Transverse colon (tissue), 4 donors: Measurements from ENCODE around the gene TRAIP. TPM values are rescaled to one million over a fixed set of nuclear protein-coding genes. Genes with fewer than 3 reads are reported as not detected.

Experiments used
- DNase-seq: peaks from one replicate; pipeline ENCODE4 v3.0.0-alpha.2; 2019
- H3K27ac ChIP-seq, 4 donors: fragments of 200-600 bp; sonication (generic); 2 replicates each; pipeline ENCODE4 v1.5.1; 2016 to 2018; ENCODE audit warnings: inconsistent platforms in 4 of 4
- H3K27me3 ChIP-seq: fragments of 200-600 bp; sonication (generic); 2 replicates; pipeline ENCODE4 v1.5.1; 2017; ENCODE audit warnings: inconsistent platforms
- H3K36me3 ChIP-seq, 4 donors: fragments of 200-600 bp; sonication (generic); 2 replicates each; pipeline ENCODE4 v1.5.1; 2017 to 2019; ENCODE audit warnings: inconsistent platforms in 4 of 4
- H3K4me1 ChIP-seq, 4 donors: fragments of 200-600 bp; sonication (generic); 2 replicates each; pipeline ENCODE4 v1.5.1; 2017 to 2020; ENCODE audit warnings: inconsistent platforms in 4 of 4
- H3K4me3 ChIP-seq, 4 donors: fragments of 200-600 bp; sonication (generic); 1 replicate in 1 of 4; 2 replicates in 3 of 4; pipeline versions ENCODE4 v1.5.1 to v1.6.1; 2017 to 2019; ENCODE audit warnings: inconsistent platforms in 4 of 4
- H3K9me3 ChIP-seq, 2 donors: fragments of 200-600 bp; sonication (generic); 2 replicates each; pipeline ENCODE4 v1.5.1; 2017 to 2019; ENCODE audit warnings: inconsistent platforms in 2 of 2
- EP300 ChIP-seq: sonication (generic); formaldehyde crosslinking; IDR thresholded peaks from one replicate; pipeline ENCODE4 v1.6.1; 2017; ENCODE audit warnings: antibody characterized with exemption, low read depth
- POLR2A ChIP-seq: fragments of 450-650 bp; IDR thresholded peaks from one replicate; pipeline ENCODE4 v1.6.1; 2016; ENCODE audit warnings: antibody characterized with exemption, mild to moderate bottlenecking, moderate library complexity
- POLR2AphosphoS5 ChIP-seq, 3 donors: sonication (generic); formaldehyde crosslinking; IDR thresholded peaks; one replicate each; pipeline ENCODE4 v1.6.1; 2016; ENCODE audit warnings: antibody characterized with exemption in 3 of 3
- WGBS, 2 donors: methylation state at CpG; one replicate each; pipeline ENCODE4 v1.1.5; 2018; ENCODE audit warnings: low coverage in 1 of 2; 5-methylcytosine and 5-hydroxymethylcytosine counted together
- in situ Hi-C, 4 donors: fragments of 200-750 bp; cut with MboI; loops; one replicate each; pipeline versions ENCODE4 v1.15.0 to v1.15.1; 2017; ENCODE audit warnings: low sequenced_read_pairs in 3 of 4, low pct_ligation_motif_present in 1 of 4, low pct_unique_long_range_greater_than_20kb in 1 of 4
- intact Hi-C: fragments of 100-400 bp; cut with DNase I; formaldehyde crosslinking; loops from one replicate; pipeline ENCODE4 v1.15.1; 2023; ENCODE audit warnings: low total_unique reads
- total RNA-seq, 4 donors: library from RNA; depleted of rRNA; stranded (reverse); fragments of >200 nt; gene quantifications; one replicate each; pipeline ENCODE4 v1.1.0, GENCODE V29; 2016
- TF ChIP-seq, protein P1 (sequence below), 5 experiments: fragments of 200-600 bp in 3 of 5; fragments of 450-650 bp in 2 of 5; sonication (generic) in 3 of 5; IDR thresholded peaks; 1 replicate in 2 of 5; 2 replicates in 3 of 5; pipeline ENCODE4 v1.5.1; 2016 to 2017; ENCODE audit warnings: antibody characterized with exemption in 5 of 5, inconsistent platforms in 3 of 5, mild to moderate bottlenecking in 2 of 5, moderate library complexity in 1 of 5

Gene TRAIP
- total RNA-seq, 4 donors from 2014 or later = 1.2 to 1.7 (median 1.6) TPM

DNA sequence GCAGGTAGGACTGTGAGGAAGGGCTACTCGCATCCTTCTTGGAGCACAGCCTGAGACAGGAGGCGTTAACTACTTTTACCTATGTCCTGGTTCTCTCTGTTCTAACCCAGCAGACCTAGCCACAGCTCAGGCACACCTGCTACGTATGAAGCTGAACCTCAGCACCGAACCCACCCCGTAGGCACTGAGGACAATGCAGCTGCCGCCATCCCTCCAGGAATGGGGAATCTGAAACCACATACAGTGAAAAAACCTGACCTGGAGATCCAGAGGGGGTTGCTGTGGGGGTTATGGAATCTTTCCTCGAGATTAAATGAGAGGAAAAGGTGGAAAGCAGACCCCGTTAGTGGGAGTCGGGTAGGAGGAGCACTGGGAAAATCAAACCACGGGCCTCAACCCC, 32.9 kb upstream of the TRAIP start:
- intact Hi-C loops = no loop called here
- in situ Hi-C loops = no loop called here
- Histone ChIP-seq H3K36me3 (no peaks in the 10 kb centered on the region), H3K4me1 (no peaks in the 10 kb centered on the region), H3K27me3 (no peaks in the 10 kb centered on the region), H3K4me3 (no peak overlapping the region), H3K27ac (no peak overlapping the region), H3K9me3 (no peaks in the 10 kb centered on the region)
- DNase-seq = no peak
- 60 to 85% methylated on average over 1 to 10 of the region's 10 CpGs for WGBS, 2 donors
- no peak for TF ChIP-seq EP300
- no peak for TF ChIP-seq POLR2A
- TF ChIP-seq, protein P1, sequence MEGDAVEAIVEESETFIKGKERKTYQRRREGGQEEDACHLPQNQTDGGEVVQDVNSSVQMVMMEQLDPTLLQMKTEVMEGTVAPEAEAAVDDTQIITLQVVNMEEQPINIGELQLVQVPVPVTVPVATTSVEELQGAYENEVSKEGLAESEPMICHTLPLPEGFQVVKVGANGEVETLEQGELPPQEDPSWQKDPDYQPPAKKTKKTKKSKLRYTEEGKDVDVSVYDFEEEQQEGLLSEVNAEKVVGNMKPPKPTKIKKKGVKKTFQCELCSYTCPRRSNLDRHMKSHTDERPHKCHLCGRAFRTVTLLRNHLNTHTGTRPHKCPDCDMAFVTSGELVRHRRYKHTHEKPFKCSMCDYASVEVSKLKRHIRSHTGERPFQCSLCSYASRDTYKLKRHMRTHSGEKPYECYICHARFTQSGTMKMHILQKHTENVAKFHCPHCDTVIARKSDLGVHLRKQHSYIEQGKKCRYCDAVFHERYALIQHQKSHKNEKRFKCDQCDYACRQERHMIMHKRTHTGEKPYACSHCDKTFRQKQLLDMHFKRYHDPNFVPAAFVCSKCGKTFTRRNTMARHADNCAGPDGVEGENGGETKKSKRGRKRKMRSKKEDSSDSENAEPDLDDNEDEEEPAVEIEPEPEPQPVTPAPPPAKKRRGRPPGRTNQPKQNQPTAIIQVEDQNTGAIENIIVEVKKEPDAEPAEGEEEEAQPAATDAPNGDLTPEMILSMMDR (IDR thresholded peaks at IDR 0.05) = no peak
- TF ChIP-seq POLR2AphosphoS5 (IDR thresholded peaks at IDR 0.05) = no peak

DNA sequence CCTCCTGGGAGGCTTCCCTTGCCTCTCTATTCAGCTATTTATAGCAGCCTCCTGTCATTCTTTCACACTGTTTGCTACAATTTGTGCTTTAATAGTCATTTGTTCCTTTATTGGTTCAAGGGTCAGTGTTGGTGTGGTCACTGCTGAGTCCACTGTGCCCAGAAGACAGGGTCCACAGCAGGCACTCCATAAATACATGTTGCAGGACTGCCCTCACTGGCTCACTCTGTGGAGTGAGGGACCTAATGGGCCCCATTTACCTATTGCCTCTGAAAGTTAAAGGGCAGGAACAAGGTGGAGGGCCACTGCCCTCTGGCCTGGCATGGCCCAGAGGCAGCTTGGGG, 30.5 kb upstream of the TRAIP start:
- DNase-seq = no peak
- TF ChIP-seq POLR2AphosphoS5 (IDR thresholded peaks at IDR 0.05) (no peak), POLR2A (no peak), EP300 (no peak)
- TF ChIP-seq, protein P1 (IDR thresholded peaks at IDR 0.05) = no peak
- Histone ChIP-seq H3K4me3 (no peak overlapping the region), H3K4me1 (peaks cover 0 to 2% (median 1%) of the 10 kb centered on the region in 4 donors), H3K27ac (no peak overlapping the region), H3K9me3 (no peaks in the 10 kb centered on the region), H3K36me3 (no peaks in the 10 kb centered on the region), H3K27me3 (no peaks in the 10 kb centered on the region)
- in situ Hi-C loops (no loop called here), intact Hi-C loops (no loop called here)

DNA sequence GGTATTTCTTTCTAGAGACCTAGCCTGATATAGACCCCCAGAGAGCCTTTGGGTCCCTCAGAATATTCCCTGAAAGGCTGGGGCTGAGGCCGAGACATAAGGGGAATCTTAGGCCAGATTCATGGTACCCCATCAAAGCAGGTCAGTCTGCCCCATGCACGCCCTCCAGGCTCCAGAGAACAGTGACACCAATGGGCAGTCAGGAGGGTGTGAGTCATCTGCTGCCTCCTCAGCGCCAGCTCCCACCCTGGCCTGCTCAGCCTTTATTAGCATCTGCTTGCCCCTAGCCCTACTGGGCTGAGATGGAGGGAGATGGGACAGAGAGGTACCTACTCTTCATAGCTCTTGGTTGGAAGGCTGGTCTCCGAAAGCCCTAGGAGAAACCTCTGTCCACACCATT, 27.6 kb upstream of the TRAIP start:
- no peak for DNase-seq
- intact Hi-C loops (no loop called here), in situ Hi-C loops (no loop called here)
- no peaks in the 10 kb centered on the region for H3K27me3 ChIP-seq
- no peak overlapping the region for H3K4me3 ChIP-seq
- no peak overlapping the region for H3K27ac ChIP-seq
- WGBS, 2 donors = 83 to 84% methylated on average over 1 to 4 of the region's 4 CpGs
- no peaks in the 10 kb centered on the region for H3K9me3 ChIP-seq
- TF ChIP-seq, protein P1 (IDR thresholded peaks at IDR 0.05) = no peak
- no peak for TF ChIP-seq POLR2A
- TF ChIP-seq EP300 = no peak
- no peak for TF ChIP-seq POLR2AphosphoS5 (IDR thresholded peaks at IDR 0.05)
- peaks cover 0 to 8% (median 2%) of the 10 kb centered on the region in 4 donors for H3K4me1 ChIP-seq
- no peaks in the 10 kb centered on the region for H3K36me3 ChIP-seq

DNA sequence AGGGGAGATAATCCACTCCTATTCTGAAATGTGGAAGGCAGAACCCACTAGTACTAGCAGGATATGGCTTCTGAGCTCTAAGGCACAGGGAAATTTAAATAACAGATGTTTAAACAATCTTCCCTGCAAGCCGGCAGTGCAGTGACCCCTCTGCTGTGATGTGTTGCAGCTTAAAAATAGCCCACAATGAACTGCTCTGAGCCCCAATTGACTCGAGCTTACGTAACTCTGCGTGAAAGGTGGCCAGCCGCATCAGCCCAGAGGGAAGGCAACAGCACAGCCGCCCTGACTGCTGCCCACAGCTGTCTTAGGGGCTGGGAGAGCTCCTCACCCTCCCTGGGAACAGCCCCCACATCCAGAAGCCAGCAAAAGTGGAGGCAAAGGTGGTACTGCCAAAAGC, 25.8 kb upstream of the TRAIP start:
- no peak for TF ChIP-seq EP300
- TF ChIP-seq, protein P1 (IDR thresholded peaks at IDR 0.05) = no peak
- TF ChIP-seq POLR2A = no peak
- TF ChIP-seq POLR2AphosphoS5 (IDR thresholded peaks at IDR 0.05) = no peak
- 57% methylated on average over 6 of the region's 6 CpGs; no CpG with 5 or more reads in 1 of the 2 donors for WGBS, 2 donors
- no peaks in the 10 kb centered on the region for H3K27me3 ChIP-seq
- no peaks in the 10 kb centered on the region for H3K9me3 ChIP-seq
- no peak overlapping the region for H3K4me3 ChIP-seq
- intact Hi-C loops (no loop called here), in situ Hi-C loops (no loop called here)
- H3K27ac ChIP-seq = no peak overlapping the region
- DNase-seq = no peak
- no peaks in the 10 kb centered on the region for H3K36me3 ChIP-seq
- H3K4me1 ChIP-seq = peaks cover 0 to 8% (median 2%) of the 10 kb centered on the region in 4 donors
